Astrocyte (in vitro differentiated cells and primary cell): ENCODE data around the gene ZNF628. TPM values are rescaled to one million over a fixed set of nuclear protein-coding genes. Genes with fewer than 3 reads are reported as not detected.

ENCODE experiments used
- DNase-seq: peaks from one replicate; pipeline ENCODE4 v3.0.0-alpha.2; 2010; ENCODE audit warnings: low read depth
- FAIRE-seq: peaks from 2 replicates; lab custom pipeline; 2011; peaks lifted over from hg19 to GRCh38; lab: Jason Lieb, UNC
- H2AFZ ChIP-seq: 2 replicates; pipeline ENCODE4 v1.6.0; 2012; ENCODE audit warnings: low read depth, low read length, inconsistent platforms
- H3K27ac ChIP-seq: 2 replicates; pipeline ENCODE4 v1.5.1; 2011; ENCODE audit warnings: low read depth, low read length, inconsistent platforms
- H3K27me3 ChIP-seq: 2 replicates; pipeline ENCODE4 v1.6.0; 2011; ENCODE audit warnings: low read length, inconsistent platforms; ENCODE audit not compliant: insufficient read depth
- H3K36me3 ChIP-seq: 2 replicates; pipeline ENCODE4 v1.5.1; 2011; ENCODE audit warnings: low read length, inconsistent platforms; ENCODE audit not compliant: insufficient read depth
- H3K4me1 ChIP-seq: 2 replicates; pipeline ENCODE4 v1.5.1; 2011; ENCODE audit warnings: low read length, inconsistent platforms; ENCODE audit not compliant: insufficient read depth
- H3K4me2 ChIP-seq: 2 replicates; pipeline ENCODE4 v1.6.0; 2012; ENCODE audit warnings: low read length, inconsistent platforms
- H3K4me3 ChIP-seq: 2 replicates; pipeline ENCODE4 v1.5.1; 2011; ENCODE audit warnings: low read depth, mild to moderate bottlenecking, low read length, inconsistent platforms; ENCODE audit not compliant: insufficient read depth
- H3K79me2 ChIP-seq: 2 replicates; pipeline ENCODE4 v1.6.0; 2012; ENCODE audit warnings: mild to moderate bottlenecking, low read length, inconsistent platforms; ENCODE audit not compliant: insufficient read depth
- H3K9ac ChIP-seq: 2 replicates; pipeline ENCODE4 v1.6.0; 2012; ENCODE audit warnings: mild to moderate bottlenecking, low read length, inconsistent platforms
- H3K9me3 ChIP-seq: 2 replicates; pipeline ENCODE4 v1.5.1; 2012; ENCODE audit warnings: low read depth, mild to moderate bottlenecking, low read length, inconsistent platforms; ENCODE audit not compliant: insufficient read depth
- H4K20me1 ChIP-seq: 2 replicates; pipeline ENCODE4 v1.6.0; 2012; ENCODE audit warnings: low read length, inconsistent platforms; ENCODE audit not compliant: insufficient read depth
- H3K27ac Mint-ChIP-seq: one replicate; pipeline ENCODE4 v1.8.0; 2021; ENCODE audit warnings: mild to moderate bottlenecking, mixed read lengths; ENCODE audit not compliant: unreplicated experiment
- H3K27me3 Mint-ChIP-seq: one replicate; pipeline ENCODE4 v1.8.0; 2021; ENCODE audit warnings: low read depth, mixed read lengths; ENCODE audit not compliant: unreplicated experiment
- H3K36me3 Mint-ChIP-seq: one replicate; pipeline ENCODE4 v1.8.0; 2021; ENCODE audit warnings: low read depth, mixed read lengths; ENCODE audit not compliant: unreplicated experiment
- H3K4me1 Mint-ChIP-seq: one replicate; pipeline ENCODE4 v1.8.0; 2021; ENCODE audit warnings: low read depth, mixed read lengths; ENCODE audit not compliant: unreplicated experiment
- H3K4me3 Mint-ChIP-seq: one replicate; pipeline ENCODE4 v1.8.0; 2021; ENCODE audit warnings: mild to moderate bottlenecking, moderate library complexity, mixed read lengths; ENCODE audit not compliant: unreplicated experiment
- H3K9me3 Mint-ChIP-seq: one replicate; pipeline ENCODE4 v1.8.0; 2021; ENCODE audit warnings: mild to moderate bottlenecking, mixed read lengths; ENCODE audit not compliant: unreplicated experiment
- CTCF ChIP-seq: IDR thresholded peaks from 2 replicates; pipeline ENCODE4 v1.5.1; 2011; ENCODE audit warnings: low read depth, mild to moderate bottlenecking, inconsistent platforms, low read length, moderate library complexity; ENCODE audit not compliant: insufficient read depth
- EZH2 ChIP-seq: IDR thresholded peaks from 2 replicates; pipeline ENCODE4 v1.6.1; 2012; ENCODE audit warnings: mild to moderate bottlenecking, low read length, inconsistent platforms; ENCODE audit not compliant: insufficient read depth
- total RNA-seq: library from RNA; stranded (reverse); gene quantifications from 2 replicates; pipeline ENCODE4 v1.2.1, GENCODE V29; 2021

The ZNF628 gene
- total RNA-seq, 1 donor from 2014 or later = 9.9 TPM

- peaks cover 2% of the 10 kb centered on the region for H3K36me3 Mint-ChIP-seq
- H3K4me1 Mint-ChIP-seq = peaks cover 9% of the 10 kb centered on the region
- H3K4me3 ChIP-seq = peak overlapping the region; percentile 1
- no peaks in the 10 kb centered on the region for H3K9me3 ChIP-seq
- peaks cover 5% of the 10 kb centered on the region for H4K20me1 ChIP-seq
- peak overlapping the region; percentile 49 for H3K4me2 ChIP-seq
- H3K4me1 ChIP-seq = peaks cover 33% of the 10 kb centered on the region
- no peaks in the 10 kb centered on the region for H3K27me3 Mint-ChIP-seq
- no peaks in the 10 kb centered on the region for H3K9me3 Mint-ChIP-seq
- no peaks in the 10 kb centered on the region for H3K36me3 ChIP-seq
- peak overlapping the region; percentile 58 for H3K9ac ChIP-seq
- TF ChIP-seq EZH2 = no peak
- no peak for TF ChIP-seq CTCF
- peak overlapping the region; percentile 92 for H3K27ac Mint-ChIP-seq
- peak overlapping the region; percentile 84 for H3K27ac ChIP-seq
- H2AFZ ChIP-seq = peak overlapping the region; percentile 43
- DNase-seq = peak; percentile 89
- no peak for FAIRE-seq
- no peaks in the 10 kb centered on the region for H3K27me3 ChIP-seq
- H3K79me2 ChIP-seq = peaks cover 20% of the 10 kb centered on the region
- H3K4me3 Mint-ChIP-seq = peak overlapping the region; percentile 47
These were observed 1.9 kb upstream of the ZNF628 start for GRCh38 chr19:55474269-55475265.

GRCh38 chr19:55477905-55478304 lies 1.5 kb downstream of the ZNF628 start:
- H3K9ac ChIP-seq = no peak overlapping the region
- H3K9me3 ChIP-seq = no peaks in the 10 kb centered on the region
- H3K4me2 ChIP-seq = peak overlapping the region; percentile 91
- Mint-ChIP-seq H3K4me3 (peak overlapping the region; percentile 91), H3K4me1 (peaks cover 9% of the 10 kb centered on the region), H3K27me3 (no peaks in the 10 kb centered on the region), H3K27ac (peak overlapping the region; percentile 66), H3K36me3 (peaks cover 4% of the 10 kb centered on the region), H3K9me3 (no peaks in the 10 kb centered on the region)
- H3K27ac ChIP-seq = no peak overlapping the region
- H3K36me3 ChIP-seq = no peaks in the 10 kb centered on the region
- no peaks in the 10 kb centered on the region for H3K27me3 ChIP-seq
- peak overlapping the region; percentile 81 for H3K4me3 ChIP-seq
- no peak for FAIRE-seq
- TF ChIP-seq EZH2 (no peak), CTCF (no peak)
- no peak overlapping the region for H2AFZ ChIP-seq
- DNase-seq = no peak
- peaks cover 29% of the 10 kb centered on the region for H3K79me2 ChIP-seq
- peaks cover 9% of the 10 kb centered on the region for H4K20me1 ChIP-seq
- peaks cover 26% of the 10 kb centered on the region for H3K4me1 ChIP-seq

- FAIRE-seq = no peak
- H3K27me3 Mint-ChIP-seq = no peaks in the 10 kb centered on the region
- no peak for DNase-seq
- H3K9me3 Mint-ChIP-seq = no peaks in the 10 kb centered on the region
- Histone ChIP-seq H3K9ac (no peak overlapping the region), H3K36me3 (no peaks in the 10 kb centered on the region), H3K4me2 (peak overlapping the region; percentile 91), H3K4me1 (peaks cover 21% of the 10 kb centered on the region), H3K27me3 (no peaks in the 10 kb centered on the region), H3K9me3 (no peaks in the 10 kb centered on the region), H3K4me3 (no peak overlapping the region), H3K27ac (no peak overlapping the region), H4K20me1 (peaks cover 9% of the 10 kb centered on the region), H2AFZ (no peak overlapping the region), H3K79me2 (peaks cover 29% of the 10 kb centered on the region)
- TF ChIP-seq EZH2 (no peak), CTCF (no peak)
- H3K4me3 Mint-ChIP-seq = peak overlapping the region; percentile 91
- peak overlapping the region; percentile 66 for H3K27ac Mint-ChIP-seq
- peaks cover 4% of the 10 kb centered on the region for H3K36me3 Mint-ChIP-seq
- peaks cover 9% of the 10 kb centered on the region for H3K4me1 Mint-ChIP-seq
These were observed 1.9 kb downstream of the ZNF628 start for GRCh38 chr19:55478364-55478763.
